Small intestine (tissue), 7 donors: ENCODE measurements around the gene NFKB1. TPM values are rescaled to one million over a fixed set of nuclear protein-coding genes. Genes with fewer than 3 reads are reported as not detected.

ENCODE experiments used
- DNase-seq, 2 donors: peaks; one replicate each; pipeline versions ENCODE4 v3.0.0 to v3.0.0-alpha.2; 2013
- FAIRE-seq: peaks from 2 replicates; lab custom pipeline; 2012; peaks lifted over from hg19 to GRCh38; lab: Jason Lieb, UNC
- H3K27ac ChIP-seq, 3 donors: one replicate each; pipeline ENCODE4 v1.5.1; 2013; ENCODE audit warnings: low read length in 2 of 3, mild to moderate bottlenecking in 2 of 3, control low read depth in 1 of 3, inconsistent platforms in 1 of 3, low read depth in 1 of 3, moderate library complexity in 1 of 3
- H3K27me3 ChIP-seq, 3 donors: one replicate each; pipeline ENCODE4 v1.6.1; 2013; ENCODE audit warnings: low read length in 3 of 3, inconsistent platforms in 1 of 3; ENCODE audit not compliant: control insufficient read depth in 3 of 3, insufficient read depth in 3 of 3
- H3K36me3 ChIP-seq, 3 donors: one replicate each; pipeline ENCODE4 v1.6.1; 2013; ENCODE audit warnings: low read length in 3 of 3, inconsistent platforms in 1 of 3, low read depth in 1 of 3, mild to moderate bottlenecking in 1 of 3, moderate library complexity in 1 of 3; ENCODE audit not compliant: control insufficient read depth in 3 of 3, insufficient read depth in 2 of 3
- H3K4me1 ChIP-seq, 3 donors: one replicate each; pipeline ENCODE4 v1.6.1; 2013; ENCODE audit warnings: low read length in 2 of 3, inconsistent platforms in 1 of 3, low read depth in 1 of 3, mild to moderate bottlenecking in 1 of 3, moderate library complexity in 1 of 3; ENCODE audit not compliant: control insufficient read depth in 3 of 3, insufficient read depth in 2 of 3
- H3K4me3 ChIP-seq, 3 donors: one replicate each; pipeline ENCODE4 v1.5.1; 2013; ENCODE audit warnings: low read length in 3 of 3, control low read depth in 1 of 3, inconsistent platforms in 1 of 3, low read depth in 1 of 3, mild to moderate bottlenecking in 1 of 3, moderate library complexity in 1 of 3
- H3K9me3 ChIP-seq, 2 donors: one replicate each; pipeline ENCODE4 v1.6.1; 2013; ENCODE audit warnings: low read depth in 1 of 2, low read length in 1 of 2; ENCODE audit not compliant: control insufficient read depth in 2 of 2, insufficient read depth in 1 of 2
- WGBS, 3 donors: extraction: QIAGEN DNeasy Blood & Tissue Kit; methylation state at CpG; one replicate each; pipeline ENCODE4 v1.1.7; 2013; 5-methylcytosine and 5-hydroxymethylcytosine counted together
- polyA plus RNA-seq, 4 donors: library from polyadenylated mRNA; stranded (reverse) in 3 of 4; unstranded in 1 of 4; fragments of 200-250 nt in 3 of 4; fragments of 120-200 nt in 1 of 4; gene quantifications; one replicate each; pipeline versions ENCODE4 v1.2.1 to v1.2.3, GENCODE V29; 2013
- donor health status: healthy with polysubstance abuse.
- donor health status: control.
- donor health status: control.
- donor health status: Bipolar disorder and iron deficiency.
- donor health status: healthy.

The NFKB1 gene
- polyA plus RNA-seq, 4 donors: 12.7 to 29.6 (median 17.9) TPM

GRCh38 chr4:102632241-102633065 is 131.3 kb downstream of the NFKB1 start:
- no peaks in the 10 kb centered on the region for H3K27me3 ChIP-seq
- no peak for FAIRE-seq
- peaks cover 0 to 8% (median 2%) of the 10 kb centered on the region in 3 donors for H3K4me1 ChIP-seq
- no peak for DNase-seq
- WGBS, 3 donors: 55 to 63% (median 62%) methylated on average over 6 of the region's 6 CpGs
- no peaks in the 10 kb centered on the region for H3K9me3 ChIP-seq
- no peak overlapping the region for H3K4me3 ChIP-seq
- no peak overlapping the region for H3K27ac ChIP-seq
- peaks cover under 1 to 17% (median 2%) of the 10 kb centered on the region in 3 donors for H3K36me3 ChIP-seq

- no peak for FAIRE-seq
- no peak for DNase-seq
- no peak overlapping the region for H3K4me3 ChIP-seq
- H3K36me3 ChIP-seq: peaks cover 2 to 24% (median 7%) of the 10 kb centered on the region in 3 donors
- no peaks in the 10 kb centered on the region for H3K9me3 ChIP-seq
- H3K4me1 ChIP-seq: peaks cover 0 to 8% (median 0%) of the 10 kb centered on the region in 3 donors
- H3K27ac ChIP-seq: no peak overlapping the region
- WGBS, 3 donors: 74 to 80% (median 78%) methylated on average over 6 of the region's 6 CpGs
- no peaks in the 10 kb centered on the region for H3K27me3 ChIP-seq
Measured at GRCh38 chr4:102633100-102633499, 131.9 kb downstream of the NFKB1 start.

GRCh38 chr4:102637391-102637790 is 136.2 kb downstream of the NFKB1 start:
- 66 to 80% (median 72%) methylated on average over 3 of the region's 3 CpGs for WGBS, 3 donors

GRCh38 chr4:102638621-102639020 is 137.5 kb downstream of the NFKB1 start:
- Histone ChIP-seq H3K36me3 (peaks cover 5 to 20% (median 7%) of the 10 kb centered on the region in 3 donors), H3K27ac (no peak overlapping the region), H3K9me3 (no peaks in the 10 kb centered on the region), H3K4me3 (no peak overlapping the region), H3K27me3 (no peaks in the 10 kb centered on the region), H3K4me1 (no peaks in the 10 kb centered on the region)
- WGBS, 3 donors: 45 to 64% (median 48%) methylated on average over 1 of the region's 1 CpG
- FAIRE-seq (no peak), DNase-seq (no peak)

More at GRCh38 chr4:102637391-102637790, 136.2 kb downstream of the NFKB1 start:
- Histone ChIP-seq H3K4me1 (no peaks in the 10 kb centered on the region), H3K36me3 (peaks cover 5 to 23% (median 7%) of the 10 kb centered on the region in 3 donors), H3K9me3 (no peaks in the 10 kb centered on the region), H3K27ac (no peak overlapping the region), H3K4me3 (no peak overlapping the region), H3K27me3 (no peaks in the 10 kb centered on the region)
- FAIRE-seq (no peak), DNase-seq (peak in 1 of 2 donors; percentile 56)

GRCh38 chr4:102639598-102639997 is 138.4 kb downstream of the NFKB1 start:
- Histone ChIP-seq H3K27me3 (no peaks in the 10 kb centered on the region), H3K27ac (no peak overlapping the region), H3K9me3 (no peaks in the 10 kb centered on the region), H3K36me3 (peaks cover 5 to 15% (median 7%) of the 10 kb centered on the region in 3 donors), H3K4me1 (no peaks in the 10 kb centered on the region), H3K4me3 (no peak overlapping the region)
- FAIRE-seq: no peak
- 57 to 83% (median 58%) methylated on average over 7 of the region's 7 CpGs for WGBS, 3 donors
- DNase-seq: no peak

- DNase-seq: no peak
- no peaks in the 10 kb centered on the region for H3K9me3 ChIP-seq
- H3K27me3 ChIP-seq: no peaks in the 10 kb centered on the region
- H3K4me3 ChIP-seq: no peak overlapping the region
- WGBS, 3 donors: 87 to 94% (median 92%) methylated on average over 4 of the region's 4 CpGs
- no peak for FAIRE-seq
- H3K27ac ChIP-seq: no peak overlapping the region
- H3K36me3 ChIP-seq: peaks cover 5 to 12% (median 7%) of the 10 kb centered on the region in 3 donors
- no peaks in the 10 kb centered on the region for H3K4me1 ChIP-seq
Measured at GRCh38 chr4:102640669-102641068, 139.5 kb downstream of the NFKB1 start.

GRCh38 chr4:102641793-102642192 is 140.6 kb downstream of the NFKB1 start:
- H3K4me3 ChIP-seq: no peak overlapping the region
- H3K4me1 ChIP-seq: no peaks in the 10 kb centered on the region
- H3K9me3 ChIP-seq: no peaks in the 10 kb centered on the region
- no peak overlapping the region for H3K27ac ChIP-seq
- no peak for DNase-seq
- no peaks in the 10 kb centered on the region for H3K27me3 ChIP-seq
- FAIRE-seq: no peak
- H3K36me3 ChIP-seq: peaks cover 7 to 12% (median 7%) of the 10 kb centered on the region in 3 donors

GRCh38 chr4:102642631-102643298 is 141.6 kb downstream of the NFKB1 start:
- FAIRE-seq: no peak
- 80 to 95% (median 92%) methylated on average over 5 of the region's 5 CpGs for WGBS, 3 donors

More at GRCh38 chr4:102642631-102643298, 141.6 kb downstream of the NFKB1 start:
- H3K9me3 ChIP-seq: no peaks in the 10 kb centered on the region
- H3K27me3 ChIP-seq: no peaks in the 10 kb centered on the region
- no peaks in the 10 kb centered on the region for H3K4me1 ChIP-seq
- DNase-seq: no peak
- H3K4me3 ChIP-seq: no peak overlapping the region
- H3K36me3 ChIP-seq: peaks cover 2 to 9% (median 5%) of the 10 kb centered on the region in 3 donors
- H3K27ac ChIP-seq: no peak overlapping the region
